IPS-NIHi11 (cell line): ENCODE results near the gene NFIA.

Source experiments
- DNase-seq: peaks from one replicate; pipeline ENCODE4 v3.0.0; 2012; ENCODE audit warnings: mixed read lengths, low spot score

Gene NFIA

GRCh38 chr1:61397935-61398334 lies 315.6 kb downstream of the NFIA start:
- DNase-seq: no peak

GRCh38 chr1:61399199-61399598 lies 316.8 kb downstream of the NFIA start:
- DNase-seq: no peak

- no peak for DNase-seq
Measured at GRCh38 chr1:61400131-61400770, 317.9 kb downstream of the NFIA start.

GRCh38 chr1:61400997-61401396 lies 318.6 kb downstream of the NFIA start:
- no peak for DNase-seq

- DNase-seq: no peak
Measured at GRCh38 chr1:61403679-61404596, 321.6 kb downstream of the NFIA start.

- DNase-seq: no peak
Measured at GRCh38 chr1:61404597-61405376, 322.4 kb downstream of the NFIA start.

- DNase-seq: no peak
Measured at GRCh38 chr1:61406467-61406866, 324.1 kb downstream of the NFIA start.

GRCh38 chr1:61412601-61413000 lies 330.2 kb downstream of the NFIA start:
- no peak for DNase-seq

GRCh38 chr1:61419196-61419595 lies 336.8 kb downstream of the NFIA start:
- DNase-seq: no peak

- DNase-seq: no peak
Measured at GRCh38 chr1:61419657-61420056, 337.3 kb downstream of the NFIA start.

GRCh38 chr1:61420243-61420642 lies 337.9 kb downstream of the NFIA start:
- DNase-seq: no peak

- no peak for DNase-seq
Measured at GRCh38 chr1:61420909-61421835, 338.8 kb downstream of the NFIA start.

GRCh38 chr1:61423643-61424042 lies 341.3 kb downstream of the NFIA start:
- no peak for DNase-seq

GRCh38 chr1:61424382-61424781 lies 342.0 kb downstream of the NFIA start:
- peak; percentile 23 for DNase-seq

- DNase-seq: no peak
Measured at GRCh38 chr1:61425040-61425439, 342.7 kb downstream of the NFIA start.

GRCh38 chr1:61426254-61426653 lies 343.9 kb downstream of the NFIA start:
- no peak for DNase-seq

GRCh38 chr1:61426885-61427284 lies 344.5 kb downstream of the NFIA start:
- DNase-seq: no peak

- DNase-seq: no peak
Measured at GRCh38 chr1:61427510-61427909, 345.1 kb downstream of the NFIA start.

- DNase-seq: no peak
Measured at GRCh38 chr1:61428146-61428545, 345.8 kb downstream of the NFIA start.

GRCh38 chr1:61432616-61433388 lies 350.4 kb downstream of the NFIA start:
- no peak for DNase-seq

GRCh38 chr1:61433646-61434045 lies 351.3 kb downstream of the NFIA start:
- DNase-seq: no peak
